HepG2 (cell line): Measurements from ENCODE around the gene NLE1. TPM values are rescaled to one million over a fixed set of nuclear protein-coding genes. Genes with fewer than 3 reads are reported as not detected.

Experiments
- ATAC-seq: fragments of 200-7000 bp; cut with Tn5 transposase; 3 replicates; pipeline ENCODE4 v1.9.1; 2020; ENCODE audit warnings: mild to moderate bottlenecking, moderate library complexity
- BruUV-seq: library from RNA; stranded (reverse); fragments of 400-500 nt; replicated peaks from 2 replicates; lab custom pipeline; 2021; lab: Mats Ljungman, UMichigan
- CTCF ChIA-PET: fragments of 300-600 bp; formaldehyde crosslinking; extraction: SDS; loops from one replicate; lab custom pipeline; 2021; ENCODE audit warnings: low total read pairs, inconsistent platforms, low intra/inter-chr PET ratio; lab: Yijun Ruan, JAX
- POLR2A ChIA-PET: fragments of 350-600 bp; sonication (Branson Sonifier 250); formaldehyde crosslinking; loops from one replicate; lab custom pipeline; 2020; ENCODE audit warnings: antibody characterized with exemption, inconsistent platforms; lab: Yijun Ruan, JAX
- DNase-seq: peaks from one replicate; pipeline ENCODE4 v3.0.0-alpha.2; 2015; ENCODE audit warnings: low spot score
- FAIRE-seq: peaks from 3 replicates; lab custom pipeline; 2011; peaks lifted over from hg19 to GRCh38; lab: Jason Lieb, UNC
- H2AFZ ChIP-seq: one replicate; pipeline ENCODE4 v1.6.1; 2011; ENCODE audit warnings: low read length, inconsistent platforms
- H3K27ac ChIP-seq: fragments of 300-600 bp; 3 replicates; pipeline ENCODE4 v1.8.0; 2011; ENCODE audit warnings: mixed run types, mild to moderate bottlenecking, mixed read lengths, low read length, inconsistent platforms; ENCODE audit not compliant: insufficient read depth; ENCODE audit errors: extremely low read length
- H3K27me3 ChIP-seq, 2 experiments: fragments of 200-600 bp in 1 of 2; 2 replicates in 1 of 2; 3 replicates in 1 of 2; pipeline versions ENCODE4 v1.6.0 to v1.8.0; 2011; ENCODE audit warnings: low read length in 2 of 2, mild to moderate bottlenecking in 2 of 2, moderate library complexity in 2 of 2, inconsistent platforms in 1 of 2; ENCODE audit not compliant: insufficient read depth in 2 of 2, control insufficient read depth in 1 of 2
- H3K36me3 ChIP-seq, 2 experiments: fragments of 200-600 bp in 1 of 2; replicated peaks in 1 of 2; 2 replicates in 1 of 2; 3 replicates in 1 of 2; pipeline versions ENCODE4 v1.5.1 to v1.8.0; 2011; ENCODE audit warnings: low read length in 2 of 2, inconsistent platforms in 1 of 2; ENCODE audit not compliant: insufficient read depth in 2 of 2, control insufficient read depth in 1 of 2
- H3K4me1 ChIP-seq: 2 replicates; pipeline ENCODE4 v1.5.1; 2012; ENCODE audit warnings: low read length, inconsistent platforms; ENCODE audit not compliant: insufficient read depth
- H3K4me2 ChIP-seq: 2 replicates; pipeline ENCODE4 v1.6.0; 2011; ENCODE audit warnings: low read depth, low read length, inconsistent platforms
- H3K4me3 ChIP-seq, 3 experiments: fragments of 200-600 bp in 1 of 3; sonication (generic), shearing (Covaris generic) in 1 of 3; replicated peaks in 1 of 3; 2 replicates each; pipeline ENCODE4 v1.5.1; 2011 to 2016; ENCODE audit warnings: low read length in 3 of 3, inconsistent platforms in 2 of 3, low read depth in 2 of 3, mild to moderate bottlenecking in 2 of 3, control low read depth in 1 of 3, mixed read lengths in 1 of 3; ENCODE audit not compliant: insufficient read depth in 1 of 3
- H3K79me2 ChIP-seq: one replicate; pipeline ENCODE4 v1.6.1; 2011; ENCODE audit warnings: low read length, inconsistent platforms; ENCODE audit not compliant: insufficient read depth
- H3K9ac ChIP-seq: 2 replicates; pipeline ENCODE4 v1.6.0; 2011; ENCODE audit warnings: mild to moderate bottlenecking, low read depth, low read length, inconsistent platforms; ENCODE audit not compliant: insufficient read depth
- H3K9me3 ChIP-seq: 2 replicates; pipeline ENCODE4 v1.5.1; 2012; ENCODE audit warnings: mild to moderate bottlenecking, low read length
- H4K20me1 ChIP-seq: 2 replicates; pipeline ENCODE4 v1.6.0; 2011; ENCODE audit warnings: inconsistent platforms, mild to moderate bottlenecking, low read length, moderate library complexity; ENCODE audit not compliant: insufficient read depth
- DBP ChIP-seq: sonication (generic); formaldehyde crosslinking; IDR thresholded peaks from 2 replicates; pipeline ENCODE4 v1.4.0; 2020; ENCODE audit warnings: missing genetic modification reagents; ENCODE audit errors: not compliant biosample characterization
- FLYWCH1 ChIP-seq: sonication (generic); formaldehyde crosslinking; IDR thresholded peaks from 2 replicates; pipeline ENCODE4 v1.8.1; 2023; ENCODE audit warnings: mild to moderate bottlenecking, missing genetic modification reagents
- FOXM1 ChIP-seq: sonication (generic); formaldehyde crosslinking; IDR thresholded peaks from 2 replicates; pipeline ENCODE4 v1.5.0; 2020; ENCODE audit warnings: missing genetic modification reagents
- GLI4 ChIP-seq: sonication (generic); formaldehyde crosslinking; IDR thresholded peaks from 2 replicates; pipeline ENCODE4 v1.5.1; 2020; ENCODE audit warnings: missing genetic modification reagents, mild to moderate bottlenecking, moderate library complexity, borderline replicate concordance
- POLR2AphosphoS2 ChIP-seq: IDR thresholded peaks from 2 replicates; pipeline ENCODE4 v1.6.1; 2011; ENCODE audit warnings: low read depth, low read length, improper control_type of control experiment
- REST ChIP-seq, 2 experiments: IDR thresholded peaks; 2 replicates each; pipeline ENCODE4 v1.6.1; 2011 to 2012; ENCODE audit warnings: low read length in 2 of 2, borderline replicate concordance in 1 of 2, low read depth in 1 of 2, mild to moderate bottlenecking in 1 of 2, moderate library complexity in 1 of 2
- ZFP37 ChIP-seq: sonication (generic); formaldehyde crosslinking; IDR thresholded peaks from 2 replicates; pipeline ENCODE4 v1.4.0; 2020; ENCODE audit warnings: missing genetic modification reagents, borderline replicate concordance
- ZNF660 ChIP-seq: sonication (generic); formaldehyde crosslinking; IDR thresholded peaks from 2 replicates; pipeline ENCODE4 v1.5.1; 2020; ENCODE audit warnings: mild to moderate bottlenecking, low read depth, missing genetic modification reagents, borderline replicate concordance
- WGBS: methylation state at CpG from one replicate; pipeline ENCODE4 v1.1.6; 2017; ENCODE audit warnings: low lambda C conversion rate; 5-methylcytosine and 5-hydroxymethylcytosine counted together
- in situ Hi-C: cut with HindIII; loops from 2 replicates; pipeline ENCODE4 v1.10.0; 2017; ENCODE audit warnings: low pct_unique_long_range_greater_than_20kb; ENCODE audit not compliant: extremely low pct_ligation_motif_present
- intact Hi-C: fragments of 100-400 bp; cut with micrococcal nuclease; formaldehyde crosslinking; loops from one replicate; pipeline ENCODE4 v1.10.0; 2022; ENCODE audit not compliant: unreplicated experiment
- polyA plus RNA-seq, 8 experiments: library from polyadenylated mRNA; depleted of rRNA in 3 of 8; stranded (reverse) in 7 of 8; unstranded in 1 of 8; fragments of >200 nt; fragmentation: Illumina TruSeq in 4 of 8; extraction: Trizol in 4 of 8; gene quantifications; 2 replicates each; pipeline versions ENCODE4 v1.2.1 to v1.2.3, GENCODE V29; 2011 to 2016; ENCODE audit warnings: low read depth in 4 of 8, missing spikeins in 1 of 8, mixed read lengths in 1 of 8; ENCODE audit not compliant: insufficient read depth in 1 of 8
- total RNA-seq, 5 experiments: library from RNA; depleted of rRNA; stranded (reverse); fragments of >200 nt; fragmentation: Illumina TruSeq; extraction: Trizol; gene quantifications; 2 replicates each; pipeline ENCODE4 v1.2.3, GENCODE V29; 2016; ENCODE audit warnings: low read depth in 1 of 5

Gene NLE1
- total and polyA plus RNA-seq, 2 of the 13 experiments (the other 11 are each of a cell fraction or from before 2014, with no cell fraction given), result 20.3 to 34.5 TPM

GRCh38 chr17:35084987-35085386 lies 57.1 kb downstream of the NLE1 start (continued):
- TF ChIP-seq DBP (CRISPR knock-in tag) (no peak), FLYWCH1 (CRISPR knock-in tag) (no peak), GLI4 (no peak), POLR2AphosphoS2 (no peak), REST (IDR thresholded peaks at IDR 0.05; ENCODE audit: borderline replicate concordance in 1 of 2, low read depth in 1 of 2, low read length in 2 of 2) (no peak), FOXM1 (CRISPR knock-in tag) (no peak)

- BruUV-seq, result no TSS peak
- H3K4me2 ChIP-seq, result no peak overlapping the region
- no peak for DNase-seq
- H3K9me3 ChIP-seq, result no peaks in the 10 kb centered on the region
- POLR2A ChIA-PET, result no interaction called here
- WGBS, result 96% methylated on average over 2 of the region's 2 CpGs
- H4K20me1 ChIP-seq, result no peaks in the 10 kb centered on the region
- FAIRE-seq, result no peak
- intact Hi-C loops (no loop called here), in situ Hi-C loops (no loop called here)
- H2AFZ ChIP-seq, result no peak overlapping the region
- no peaks in the 10 kb centered on the region for H3K27me3 ChIP-seq
- no peak overlapping the region for H3K27ac ChIP-seq
- CTCF ChIA-PET, result no interaction called here
- no peaks in the 10 kb centered on the region; a peak in 1 of 5 replicates for H3K36me3 ChIP-seq
- ATAC-seq, result no peak
- peaks cover 85% of the 10 kb centered on the region for H3K4me1 ChIP-seq
- H3K4me3 ChIP-seq, result no peak overlapping the region
- no peak overlapping the region for H3K9ac ChIP-seq
- peaks cover 95% of the 10 kb centered on the region for H3K79me2 ChIP-seq
- TF ChIP-seq ZNF660 (no peak), ZFP37 (CRISPR knock-in tag) (no peak)
- TF ChIP-seq, all 625 proteins: peak for 0
Observed at GRCh38 chr17:35083071-35083470, 59.0 kb downstream of the NLE1 start.
